HG03442 (cell line): ENCODE data around the gene MPC1L.
A peak's percentile ranks its signal among the peaks of the same experiment; 100 is the strongest.
"Not testable (repeated sequence)": the region's sequence is repeated elsewhere in the genome, so short reads cannot be mapped to it uniquely, and the experiment has no call there.

Experiments
- ATAC-seq: cut with Tn5 transposase; IDR thresholded peaks from one replicate; pipeline ENCODE4 v1.9.1; 2021; ENCODE audit warnings: mild to moderate bottlenecking, moderate library complexity; ENCODE audit not compliant: unreplicated experiment

The MPC1L gene

GRCh38 chrX:40623139-40623536 lies at the start of gene MPC1L:
Gene MPC1L (plus strand): TSS chrX:40623428. CDS start chrX:40623566, 138 bp downstream.
- no peak for ATAC-seq

- no peak for ATAC-seq
These were observed 49.5 kb upstream of the MPC1L start for GRCh38 chrX:40573763-40574162.

GRCh38 chrX:40575411-40575810 lies 47.8 kb upstream of the MPC1L start:
- ATAC-seq = not testable (repeated sequence)

GRCh38 chrX:40576291-40576690 lies 46.9 kb upstream of the MPC1L start:
- no peak for ATAC-seq

GRCh38 chrX:40578039-40578695 lies 45.1 kb upstream of the MPC1L start:
- ATAC-seq = no peak

- ATAC-seq = no peak
These were observed 44.1 kb upstream of the MPC1L start for GRCh38 chrX:40579141-40579540.

GRCh38 chrX:40579900-40580536 lies 43.2 kb upstream of the MPC1L start:
- peak; percentile 48 for ATAC-seq

GRCh38 chrX:40580537-40581335 lies 42.5 kb upstream of the MPC1L start, which contains the start of gene ATP6AP2:
Gene ATP6AP2 (plus strand): TSS chrX:40580970. CDS start chrX:40581066, 96 bp downstream.
- peak; percentile 96 for ATAC-seq

- ATAC-seq = no peak
These were observed 41.8 kb upstream of the MPC1L start for GRCh38 chrX:40581336-40581920.

- ATAC-seq = not testable (repeated sequence)
These were observed 41.0 kb upstream of the MPC1L start for GRCh38 chrX:40582178-40582577.

GRCh38 chrX:40582811-40583210 lies 40.4 kb upstream of the MPC1L start:
- no peak for ATAC-seq

- ATAC-seq = not testable (repeated sequence)
These were observed 35.6 kb upstream of the MPC1L start for GRCh38 chrX:40587623-40588022.

GRCh38 chrX:40589616-40590321 lies 33.5 kb upstream of the MPC1L start:
- not testable (repeated sequence) for ATAC-seq

GRCh38 chrX:40603446-40603845 lies 19.8 kb upstream of the MPC1L start:
- no peak for ATAC-seq

- ATAC-seq = no peak
These were observed 15.8 kb upstream of the MPC1L start for GRCh38 chrX:40607381-40607780.

- no peak for ATAC-seq
These were observed 10.7 kb upstream of the MPC1L start for GRCh38 chrX:40612511-40612910.

- ATAC-seq = no peak
These were observed 7.3 kb upstream of the MPC1L start for GRCh38 chrX:40615976-40616375.

GRCh38 chrX:40617566-40617965 lies 5.7 kb upstream of the MPC1L start:
- no peak for ATAC-seq

GRCh38 chrX:40622479-40623138 lies 619 bp upstream of the MPC1L start:
- ATAC-seq = no peak

- no peak for ATAC-seq
These were observed 437 bp downstream of the MPC1L start for GRCh38 chrX:40623665-40624064.
